IgD-negative memory B cell (primary cell): Measurements from ENCODE around the gene LRRC57. TPM values are rescaled to one million over a fixed set of nuclear protein-coding genes. Genes with fewer than 3 reads are reported as not detected.

ENCODE experiments used
- H3K27ac Mint-ChIP-seq, 3 donors: one replicate each; pipeline ENCODE4 v1.8.0; 2020 to 2022; ENCODE audit warnings: mild to moderate bottlenecking in 3 of 3, mixed read lengths in 3 of 3, moderate library complexity in 1 of 3
- H3K27me3 Mint-ChIP-seq: one replicate; pipeline ENCODE4 v1.8.0; 2021; ENCODE audit warnings: mixed read lengths
- H3K36me3 Mint-ChIP-seq: one replicate; pipeline ENCODE4 v1.8.0; 2020; ENCODE audit warnings: mild to moderate bottlenecking, mixed read lengths
- H3K4me1 Mint-ChIP-seq, 3 donors: one replicate each; pipeline ENCODE4 v1.8.0; 2020 to 2022; ENCODE audit warnings: mixed read lengths in 3 of 3, mild to moderate bottlenecking in 1 of 3
- H3K4me3 Mint-ChIP-seq, 4 donors: one replicate each; pipeline ENCODE4 v1.8.0; 2020 to 2022; ENCODE audit warnings: mild to moderate bottlenecking in 4 of 4, mixed read lengths in 4 of 4, moderate library complexity in 3 of 4
- H3K9me3 Mint-ChIP-seq, 3 donors: one replicate each; pipeline ENCODE4 v1.8.0; 2020 to 2021; ENCODE audit warnings: mixed read lengths in 3 of 3, mild to moderate bottlenecking in 1 of 3
- polyA plus RNA-seq: library from polyadenylated mRNA; unstranded; fragments of 300-500 nt; fragmentation: Illumina TruSeq; gene quantifications from one replicate; pipeline ENCODE4 v1.2.3, GENCODE V29; 2021

The LRRC57 gene
- polyA plus RNA-seq, 1 donor from 2014 or later: 7.8 TPM

DNA sequence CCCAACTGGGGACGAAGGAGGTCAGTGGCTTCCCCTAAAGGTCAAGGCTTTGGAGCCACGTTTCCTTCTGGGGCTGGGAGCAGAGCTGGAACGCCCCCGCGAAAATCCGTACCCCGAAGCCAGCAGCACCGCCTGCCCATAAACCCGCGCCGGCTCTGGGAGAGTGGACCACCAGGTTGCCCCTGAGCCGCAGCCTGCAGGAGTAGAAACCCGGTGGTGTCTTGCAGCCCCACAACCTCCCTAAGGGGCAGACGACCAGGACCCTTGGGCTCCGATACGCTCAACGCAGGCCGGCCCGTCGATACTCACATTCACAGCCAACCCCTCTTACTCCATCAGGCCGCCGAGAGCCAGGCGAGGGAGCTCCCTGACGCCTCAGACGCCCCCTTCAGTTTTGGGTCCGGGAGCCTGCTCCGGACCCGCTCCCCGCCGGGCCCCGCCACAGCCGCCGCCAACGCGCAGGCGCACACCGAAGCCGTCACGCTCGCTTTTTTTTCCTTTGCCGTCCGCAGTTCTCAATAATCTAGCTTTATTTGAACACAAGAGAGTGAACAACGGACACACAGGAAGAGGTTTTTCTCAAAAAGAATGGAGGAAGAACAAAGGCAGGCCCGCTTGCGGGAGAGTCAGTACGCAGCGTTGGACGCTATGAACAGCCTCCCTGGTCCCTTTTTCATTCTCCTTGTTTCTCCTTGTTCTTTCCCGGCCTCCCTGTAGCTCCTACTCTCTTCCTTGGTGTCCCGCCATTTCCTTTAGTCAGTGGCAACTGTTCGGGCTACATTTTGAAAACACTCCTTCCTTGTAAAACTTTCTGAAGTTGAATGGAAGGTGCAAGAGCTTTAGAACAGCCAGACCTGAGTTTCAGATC, 57.7 kb downstream of the LRRC57 start, which contains the start of gene ZNF106:
Gene ZNF106 (minus strand): TSS at position 471 of the 868 bp plus-strand sequence. CDS start 18,852 bp downstream, outside the sequence.
- H3K27ac Mint-ChIP-seq: peak within 1 kb of the TSS; percentile 98 to 99 (median 99)
- H3K4me1 Mint-ChIP-seq: peaks cover 34 to 53% (median 47%) of the 10 kb centered on the region in 3 donors
- H3K4me3 Mint-ChIP-seq: peak within 1 kb of the TSS; percentile 98 to 99 (median 99)

DNA sequence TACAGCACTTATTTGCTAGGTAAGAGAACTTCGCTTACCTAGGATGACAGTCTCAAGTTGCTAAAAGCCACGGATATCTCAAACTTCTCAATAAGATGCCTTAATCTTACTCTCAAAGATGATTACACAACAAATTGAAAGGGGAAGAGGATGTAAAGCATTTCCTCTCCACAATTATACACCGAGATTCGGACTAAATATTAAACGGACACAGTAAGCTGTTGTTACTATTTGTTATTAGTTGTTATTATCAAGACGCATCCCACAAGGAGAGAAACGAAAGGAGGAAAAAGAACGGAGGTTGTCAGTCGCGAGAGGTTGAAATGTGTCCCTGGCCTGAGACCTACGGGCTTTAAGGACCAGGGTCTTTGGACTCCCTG, 58.3 kb downstream of the LRRC57 start:
- no peaks in the 10 kb centered on the region for H3K9me3 Mint-ChIP-seq

More for the DNA sequence above, 57.7 kb downstream of the LRRC57 start, which contains the start of gene ZNF106:
- Mint-ChIP-seq H3K9me3 (no peaks in the 10 kb centered on the region), H3K27me3 (peaks cover 2% of the 10 kb centered on the region), H3K36me3 (peaks cover 4% of the 10 kb centered on the region)

More for the DNA sequence above, 58.3 kb downstream of the LRRC57 start:
- Mint-ChIP-seq H3K4me1 (peaks cover 32 to 47% (median 46%) of the 10 kb centered on the region in 3 donors), H3K36me3 (peaks cover 4% of the 10 kb centered on the region), H3K4me3 (peak overlapping the region; percentile 98 to 99 (median 99)), H3K27ac (peak overlapping the region; percentile 98 to 99 (median 99)), H3K27me3 (peaks cover 2% of the 10 kb centered on the region)

Other genes with a start within 250 kb of the LRRC57 start
- 1.3 TPM for gene CAPN3, start 189.3 kb downstream of the LRRC57 start, polyA plus RNA-seq
- gene ZNF106, start 57.7 kb downstream of the LRRC57 start, polyA plus RNA-seq: 66.5 TPM
- 113 TPM for gene SNAP23, start 53.2 kb downstream of the LRRC57 start, polyA plus RNA-seq
- gene HAUS2, start within 50 bp of the LRRC57 start, polyA plus RNA-seq: 31.1 TPM
- gene STARD9, start 26.8 kb upstream of the LRRC57 start, polyA plus RNA-seq: 0.60 TPM
- 10.4 TPM for gene CDAN1, start 188.3 kb upstream of the LRRC57 start, polyA plus RNA-seq